K562 (cell line): Measurements from ENCODE around the gene ALDH16A1. TPM values are rescaled to one million over a fixed set of nuclear protein-coding genes. Genes with fewer than 3 reads are reported as not detected.

Experiments
- ARID4B ChIP-seq: sonication (generic); formaldehyde crosslinking; IDR thresholded peaks from 2 replicates; pipeline ENCODE4 v1.8.0; 2022; ENCODE audit warnings: mild to moderate bottlenecking, missing genetic modification reagents
- CREBBP ChIP-seq: IDR thresholded peaks from one replicate; pipeline ENCODE4 v1.6.1; 2012; ENCODE audit warnings: low read depth, mild to moderate bottlenecking, control low read depth, inconsistent platforms, low read length
- DDX20 ChIP-seq: fragments of 450-650 bp; IDR thresholded peaks from 2 replicates; pipeline ENCODE4 v1.6.1; 2016; ENCODE audit warnings: missing genetic modification characterization, low read depth, mild to moderate bottlenecking, missing compliant biosample characterization, moderate library complexity
- GABPB2 ChIP-seq: fragments of 250-450 bp; sonication (Bioruptor Pico); conservative IDR thresholded peaks from 2 replicates; pipeline ENCODE4 v1.5.1; 2021; ENCODE audit warnings: mild to moderate bottlenecking
- NBN ChIP-seq: fragments of 450-650 bp; IDR thresholded peaks from 2 replicates; pipeline ENCODE4 v1.6.1; 2016; ENCODE audit warnings: low read depth, mild to moderate bottlenecking
- NR2C2 ChIP-seq, 2 experiments: fragments of 200-800 bp in 1 of 2; sonication (Bioruptor generic) in 1 of 2; sonication (generic) in 1 of 2; formaldehyde crosslinking in 1 of 2; IDR thresholded peaks; 2 replicates each; pipeline versions ENCODE4 v1.6.1 to v1.8.0; 2016 to 2022; ENCODE audit warnings: mild to moderate bottlenecking in 1 of 2, missing compliant biosample characterization in 1 of 2, missing genetic modification characterization in 1 of 2, missing genetic modification reagents in 1 of 2
- ZFX ChIP-seq: sonication (generic); formaldehyde crosslinking; IDR thresholded peaks from 2 replicates; pipeline ENCODE4 v1.8.0; 2022; ENCODE audit warnings: mild to moderate bottlenecking, missing genetic modification reagents, moderate library complexity
- ZHX1 ChIP-seq: fragments of 150-350 bp; conservative IDR thresholded peaks from 2 replicates; pipeline ENCODE4 v1.6.1; 2014; ENCODE audit warnings: low read length
- ZNF224 ChIP-seq: sonication (generic); formaldehyde crosslinking; IDR thresholded peaks from 2 replicates; pipeline ENCODE4 v1.8.0; 2022; ENCODE audit warnings: mild to moderate bottlenecking, missing genetic modification reagents
- ZNF311 ChIP-seq: fragments of 250-450 bp; sonication (Bioruptor Pico); IDR thresholded peaks from 2 replicates; pipeline ENCODE4 v1.4.0; 2020; ENCODE audit warnings: mild to moderate bottlenecking, moderate library complexity
- polyA plus RNA-seq, 8 experiments: library from polyadenylated mRNA; depleted of rRNA in 4 of 8; stranded (reverse) in 5 of 8; unstranded in 3 of 8; fragments of >200 nt; fragmentation: Nextera tagmentation in 2 of 8; fragmentation: Illumina TruSeq in 1 of 8; extraction: Ambion mirVana in 2 of 8; extraction: Trizol in 1 of 8; gene quantifications; 2 replicates each; pipeline versions ENCODE4 v1.2.1 to v1.2.3, GENCODE V29; 2011 to 2014; ENCODE audit warnings: inconsistent platforms in 1 of 8, missing spikeins in 1 of 8
- total RNA-seq, 7 experiments: library from RNA; depleted of rRNA in 6 of 7; stranded (reverse); fragments of >200 nt in 6 of 7; fragmentation: Illumina TruSeq in 2 of 7; extraction: Trizol in 2 of 7; gene quantifications; 2 replicates each; pipeline versions ENCODE4 v1.2.1 to v1.2.3, GENCODE V29; 2011 to 2021; ENCODE audit warnings: low replicate concordance in 1 of 7
- TF ChIP-seq, protein P1 (sequence below), 2 experiments: fragments of 450-650 bp; formaldehyde crosslinking in 1 of 2; IDR thresholded peaks; 2 replicates each; pipeline versions ENCODE4 v1.4.0 to v1.6.1; 2014 to 2020; ENCODE audit warnings: mild to moderate bottlenecking in 2 of 2, borderline replicate concordance in 1 of 2, low read depth in 1 of 2

The ALDH16A1 gene
- total and polyA plus RNA-seq, 9 of the 15 experiments (the other 6 are each of a cell fraction or from before 2014, with no cell fraction given) = 2.2 to 52.2 (median 7.6) TPM

- TF ChIP-seq, protein P1, sequence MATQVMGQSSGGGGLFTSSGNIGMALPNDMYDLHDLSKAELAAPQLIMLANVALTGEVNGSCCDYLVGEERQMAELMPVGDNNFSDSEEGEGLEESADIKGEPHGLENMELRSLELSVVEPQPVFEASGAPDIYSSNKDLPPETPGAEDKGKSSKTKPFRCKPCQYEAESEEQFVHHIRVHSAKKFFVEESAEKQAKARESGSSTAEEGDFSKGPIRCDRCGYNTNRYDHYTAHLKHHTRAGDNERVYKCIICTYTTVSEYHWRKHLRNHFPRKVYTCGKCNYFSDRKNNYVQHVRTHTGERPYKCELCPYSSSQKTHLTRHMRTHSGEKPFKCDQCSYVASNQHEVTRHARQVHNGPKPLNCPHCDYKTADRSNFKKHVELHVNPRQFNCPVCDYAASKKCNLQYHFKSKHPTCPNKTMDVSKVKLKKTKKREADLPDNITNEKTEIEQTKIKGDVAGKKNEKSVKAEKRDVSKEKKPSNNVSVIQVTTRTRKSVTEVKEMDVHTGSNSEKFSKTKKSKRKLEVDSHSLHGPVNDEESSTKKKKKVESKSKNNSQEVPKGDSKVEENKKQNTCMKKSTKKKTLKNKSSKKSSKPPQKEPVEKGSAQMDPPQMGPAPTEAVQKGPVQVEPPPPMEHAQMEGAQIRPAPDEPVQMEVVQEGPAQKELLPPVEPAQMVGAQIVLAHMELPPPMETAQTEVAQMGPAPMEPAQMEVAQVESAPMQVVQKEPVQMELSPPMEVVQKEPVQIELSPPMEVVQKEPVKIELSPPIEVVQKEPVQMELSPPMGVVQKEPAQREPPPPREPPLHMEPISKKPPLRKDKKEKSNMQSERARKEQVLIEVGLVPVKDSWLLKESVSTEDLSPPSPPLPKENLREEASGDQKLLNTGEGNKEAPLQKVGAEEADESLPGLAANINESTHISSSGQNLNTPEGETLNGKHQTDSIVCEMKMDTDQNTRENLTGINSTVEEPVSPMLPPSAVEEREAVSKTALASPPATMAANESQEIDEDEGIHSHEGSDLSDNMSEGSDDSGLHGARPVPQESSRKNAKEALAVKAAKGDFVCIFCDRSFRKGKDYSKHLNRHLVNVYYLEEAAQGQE (IDR thresholded peaks at IDR 0.05; ENCODE audit: borderline replicate concordance) = peak; percentile 69; the same call in 1 of the 2 replicates
- TF ChIP-seq, protein P1 (CRISPR knock-in tag; IDR thresholded peaks at IDR 0.05; ENCODE audit: low read depth) = 0 out of 2 replicates have a peak, but pooled peaks have one; percentile 46
- TF ChIP-seq ARID4B (CRISPR knock-in tag) (peak; percentile 72), CREBBP (no peak), NBN (peak; percentile 75), DDX20 (tag) (no peak), GABPB2 (CRISPR knock-in tag) (no peak), ZFX (CRISPR knock-in tag) (peak; percentile 67), ZNF224 (CRISPR knock-in tag) (no peak), ZHX1 (no peak), ZNF311 (CRISPR knock-in tag) (no peak), NR2C2 (CRISPR knock-in tag; IDR thresholded peaks at IDR 0.05) (0 out of 2 replicates have a peak, but pooled peaks have one; percentile 21), NR2C2 (tag; IDR thresholded peaks at IDR 0.05) (no peak)
Observed at GRCh38 chr19:49473868-49474541, 21.0 kb downstream of the ALDH16A1 start, which contains the start of gene FLT3LG (continued).
